Activated CD8-positive, alpha-beta T cell treated with anti-CD3 and anti-CD28 coated beads for 36 hours (primary cell): Measurements from ENCODE around the gene ERCC6L2. TPM values are rescaled to one million over a fixed set of nuclear protein-coding genes. Genes with fewer than 3 reads are reported as not detected.

Experiments
- ATAC-seq: fragments of 200-7000 bp; cut with Tn5 transposase; one replicate; pipeline ENCODE4 v1.10.0; 2021; ENCODE audit warnings: mild to moderate bottlenecking, moderate library complexity
- CTCF ChIA-PET: fragments of 350-600 bp; sonication (Branson Sonifier 250); formaldehyde crosslinking; loops from one replicate; lab custom pipeline; 2021; ENCODE audit warnings: antibody characterized with exemption; lab: Charles Lee
- POLR2A ChIA-PET: fragments of 350-600 bp; sonication (Branson Sonifier 250); formaldehyde crosslinking; loops from one replicate; lab custom pipeline; 2021; ENCODE audit warnings: antibody characterized with exemption; lab: Charles Lee
- DNase-seq: peaks from one replicate; pipeline ENCODE4 v3.0.0-alpha.2; 2020
- H3K27ac Mint-ChIP-seq: one replicate; pipeline ENCODE4 v1.8.0; 2021; ENCODE audit warnings: mild to moderate bottlenecking, mixed read lengths
- H3K27me3 Mint-ChIP-seq: one replicate; pipeline ENCODE4 v1.8.0; 2021; ENCODE audit warnings: mixed read lengths
- H3K36me3 Mint-ChIP-seq: one replicate; pipeline ENCODE4 v1.8.0; 2021; ENCODE audit warnings: low read depth, mixed read lengths
- H3K4me1 Mint-ChIP-seq: one replicate; pipeline ENCODE4 v1.8.0; 2021; ENCODE audit warnings: low read depth, mixed read lengths
- H3K4me3 Mint-ChIP-seq: one replicate; pipeline ENCODE4 v1.8.0; 2021; ENCODE audit warnings: mild to moderate bottlenecking, moderate library complexity, mixed read lengths
- H3K9me3 Mint-ChIP-seq: one replicate; pipeline ENCODE4 v1.8.0; 2021; ENCODE audit warnings: mixed read lengths
- intact Hi-C: fragments of 100-400 bp; cut with micrococcal nuclease; formaldehyde crosslinking; loops from one replicate; pipeline ENCODE4 v1.10.0; 2022
- total RNA-seq, 2 experiments: library from RNA; stranded (reverse); gene quantifications; one replicate each; pipeline ENCODE4 v1.2.3, GENCODE V29; 2021
- TF ChIP-seq, protein P1 (sequence below): fragments of 200-600 bp; IDR thresholded peaks from one replicate; pipeline ENCODE4 v1.8.0; 2022; ENCODE audit warnings: antibody characterized with exemption, mild to moderate bottlenecking

Gene ERCC6L2
- total RNA-seq, 2 experiments from 2014 or later, result 31.2 to 34.7 TPM

DNA sequence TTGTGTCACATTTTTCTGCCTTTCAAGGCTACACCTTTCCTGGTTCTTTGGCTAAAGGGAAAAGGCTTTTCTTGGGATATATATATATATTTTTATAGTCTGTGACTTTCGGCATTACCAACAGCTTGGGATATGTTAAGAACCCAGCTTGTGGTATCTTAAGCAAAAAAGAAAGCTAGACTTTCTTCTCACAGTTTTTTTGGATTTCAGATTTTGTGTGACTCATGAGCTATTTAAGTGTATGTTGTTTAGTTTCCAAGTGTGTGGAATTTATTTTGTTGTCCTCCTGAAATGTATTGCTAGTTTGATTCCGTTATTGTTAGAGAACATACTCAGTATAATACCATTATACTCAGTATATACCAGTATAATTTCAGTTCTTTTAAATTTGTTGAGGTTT, 64.8 kb downstream of the ERCC6L2 start:
- ATAC-seq (no peak), DNase-seq (no peak)
- intact Hi-C loops, result no loop called here
- Mint-ChIP-seq H3K27me3 (no peaks in the 10 kb centered on the region), H3K36me3 (peaks cover 80% of the 10 kb centered on the region), H3K4me1 (no peaks in the 10 kb centered on the region), H3K27ac (no peak overlapping the region), H3K4me3 (no peak overlapping the region), H3K9me3 (peaks cover 13% of the 10 kb centered on the region)
- TF ChIP-seq, protein P1, sequence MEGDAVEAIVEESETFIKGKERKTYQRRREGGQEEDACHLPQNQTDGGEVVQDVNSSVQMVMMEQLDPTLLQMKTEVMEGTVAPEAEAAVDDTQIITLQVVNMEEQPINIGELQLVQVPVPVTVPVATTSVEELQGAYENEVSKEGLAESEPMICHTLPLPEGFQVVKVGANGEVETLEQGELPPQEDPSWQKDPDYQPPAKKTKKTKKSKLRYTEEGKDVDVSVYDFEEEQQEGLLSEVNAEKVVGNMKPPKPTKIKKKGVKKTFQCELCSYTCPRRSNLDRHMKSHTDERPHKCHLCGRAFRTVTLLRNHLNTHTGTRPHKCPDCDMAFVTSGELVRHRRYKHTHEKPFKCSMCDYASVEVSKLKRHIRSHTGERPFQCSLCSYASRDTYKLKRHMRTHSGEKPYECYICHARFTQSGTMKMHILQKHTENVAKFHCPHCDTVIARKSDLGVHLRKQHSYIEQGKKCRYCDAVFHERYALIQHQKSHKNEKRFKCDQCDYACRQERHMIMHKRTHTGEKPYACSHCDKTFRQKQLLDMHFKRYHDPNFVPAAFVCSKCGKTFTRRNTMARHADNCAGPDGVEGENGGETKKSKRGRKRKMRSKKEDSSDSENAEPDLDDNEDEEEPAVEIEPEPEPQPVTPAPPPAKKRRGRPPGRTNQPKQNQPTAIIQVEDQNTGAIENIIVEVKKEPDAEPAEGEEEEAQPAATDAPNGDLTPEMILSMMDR, result no peak
- CTCF ChIA-PET, result no interaction called here
- POLR2A ChIA-PET, result interaction anchor here (0.6 kb wide), 1 partner anchor 880 kb away, joined by 3 read pairs; no protein-coding TSS in a partner anchor

DNA sequence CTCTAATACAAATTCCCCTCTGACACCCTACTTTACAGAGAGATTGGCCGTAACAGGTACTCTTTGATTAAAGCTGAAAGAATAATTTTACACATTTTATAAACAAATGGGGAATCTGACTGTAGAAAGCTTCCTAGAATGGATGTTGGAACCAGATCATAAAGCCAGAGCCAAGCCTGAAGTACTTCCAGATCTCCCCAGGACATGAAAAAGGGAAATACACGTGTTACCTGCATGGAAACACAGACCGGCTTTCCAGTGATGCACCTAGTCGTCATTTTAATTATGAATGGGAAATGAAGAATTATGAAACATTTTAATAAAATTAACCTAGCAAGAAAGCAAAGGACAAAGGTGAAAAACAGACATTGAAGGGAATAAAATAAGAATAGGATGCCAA, 66.5 kb downstream of the ERCC6L2 start:
- Mint-ChIP-seq H3K9me3 (peaks cover 18% of the 10 kb centered on the region), H3K36me3 (peaks cover 81% of the 10 kb centered on the region), H3K27ac (no peak overlapping the region), H3K4me1 (no peaks in the 10 kb centered on the region), H3K27me3 (no peaks in the 10 kb centered on the region), H3K4me3 (no peak overlapping the region)
- DNase-seq (no peak), ATAC-seq (no peak)
- ChIA-PET CTCF (no interaction called here), POLR2A (no interaction called here)
- TF ChIP-seq, protein P1, result no peak
- intact Hi-C loops, result no loop called here

GRCh38 chr9:95947118-95947517, 71.6 kb downstream of the ERCC6L2 start:
- Mint-ChIP-seq H3K27me3 (no peaks in the 10 kb centered on the region), H3K36me3 (peaks cover 86% of the 10 kb centered on the region)
- POLR2A ChIA-PET, result no interaction called here

GRCh38 chr9:95952471-95952870, 77.0 kb downstream of the ERCC6L2 start:
- CTCF ChIA-PET, result no interaction called here
- H3K36me3 Mint-ChIP-seq, result peaks cover 79% of the 10 kb centered on the region
- DNase-seq (no peak), ATAC-seq (no peak)
- no peak overlapping the region for H3K27ac Mint-ChIP-seq
- H3K9me3 Mint-ChIP-seq, result peaks cover 28% of the 10 kb centered on the region
- POLR2A ChIA-PET, result no interaction called here
- intact Hi-C loops, result no loop called here
- H3K4me3 Mint-ChIP-seq, result no peak overlapping the region
- TF ChIP-seq, protein P1, result no peak
- no peaks in the 10 kb centered on the region for H3K27me3 Mint-ChIP-seq
- peaks cover 19% of the 10 kb centered on the region for H3K4me1 Mint-ChIP-seq

More at GRCh38 chr9:95947118-95947517, 71.6 kb downstream of the ERCC6L2 start:
- no peak for DNase-seq
- Mint-ChIP-seq H3K4me3 (no peak overlapping the region), H3K9me3 (peaks cover 23% of the 10 kb centered on the region), H3K27ac (no peak overlapping the region), H3K4me1 (peaks cover 4% of the 10 kb centered on the region)
- ATAC-seq, result no peak
- TF ChIP-seq, protein P1, result no peak
- CTCF ChIA-PET, result interaction anchor here (1.0 to 1.3 kb wide), 2 partner anchors 8 to 270 kb away, joined by 3 read pairs; no protein-coding TSS in a partner anchor
- intact Hi-C loops, result no loop called here

DNA sequence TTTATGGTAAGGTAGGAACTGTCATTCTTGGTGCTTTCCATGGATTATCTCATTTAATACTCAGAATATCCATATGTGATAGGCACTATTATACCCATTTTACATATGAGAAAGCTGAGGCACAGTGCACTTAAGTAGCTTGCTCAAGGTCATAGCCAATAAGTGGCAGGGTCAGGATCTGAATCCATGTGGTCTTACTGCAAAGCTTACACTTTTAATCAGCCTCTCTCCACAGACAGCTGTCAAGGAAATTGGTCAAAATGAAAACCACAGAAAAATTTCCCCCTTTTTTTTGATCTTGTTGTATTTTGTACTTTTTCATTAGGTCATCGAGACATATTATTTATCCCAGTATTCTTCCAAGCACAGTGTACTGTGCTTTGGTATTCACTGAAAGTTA, 78.5 kb downstream of the ERCC6L2 start:
- DNase-seq (peak; percentile 3), ATAC-seq (no peak)
- ChIA-PET CTCF (no interaction called here), POLR2A (no interaction called here)
- Mint-ChIP-seq H3K36me3 (peaks cover 76% of the 10 kb centered on the region), H3K27me3 (no peaks in the 10 kb centered on the region), H3K4me1 (peaks cover 19% of the 10 kb centered on the region), H3K9me3 (peaks cover 26% of the 10 kb centered on the region), H3K4me3 (no peak overlapping the region), H3K27ac (no peak overlapping the region)
- intact Hi-C loops, result no loop called here
- TF ChIP-seq, protein P1, result no peak
